GM12878 (cell line): ENCODE results near the gene PROZ. TPM values are rescaled to one million over a fixed set of nuclear protein-coding genes. Genes with fewer than 3 reads are reported as not detected.

Experiments used
- ATAC-seq: fragments of 200-7000 bp; cut with Tn5 transposase; 3 replicates; pipeline ENCODE4 v1.9.1; 2020; ENCODE audit warnings: mild to moderate bottlenecking, moderate library complexity
- Bru-seq: library from RNA; stranded (reverse); fragments of 400-500 nt; gene quantifications from one replicate; lab custom pipeline; 2021; lab: Mats Ljungman, UMichigan
- BruChase-seq, 2 experiments: library from RNA; stranded (reverse); fragments of 400-500 nt; gene quantifications; one replicate each; lab custom pipeline; 2021; lab: Mats Ljungman, UMichigan
- BruUV-seq: library from RNA; stranded (reverse); fragments of 400-500 nt; replicated peaks from 2 replicates; lab custom pipeline; 2021; lab: Mats Ljungman, UMichigan
- CTCF ChIA-PET: fragments of 300-600 bp; sonication (Branson Sonifier 250); formaldehyde crosslinking; extraction: SDS; loops from one replicate; lab custom pipeline; 2021; ENCODE audit warnings: inconsistent platforms; lab: Yijun Ruan, JAX
- POLR2A ChIA-PET: fragments of 350-600 bp; formaldehyde crosslinking; extraction: SDS; loops from one replicate; lab custom pipeline; 2021; ENCODE audit warnings: inconsistent platforms; lab: Charles Lee
- RAD21 ChIA-PET: fragments of 300-600 bp; sonication (Branson Sonifier 250); formaldehyde crosslinking; loops from one replicate; lab custom pipeline; 2023; ENCODE audit warnings: antibody characterized with exemption; ENCODE audit not compliant: unreplicated experiment; lab: Charles Lee
- SMC1A ChIA-PET: fragments of 300-600 bp; sonication (Branson Sonifier 250); formaldehyde crosslinking; loops from one replicate; lab custom pipeline; 2023; ENCODE audit not compliant: unreplicated experiment, uncharacterized antibody; lab: Charles Lee
- DNase-seq: peaks from one replicate; pipeline ENCODE4 v3.0.0-alpha.2; 2011; ENCODE audit warnings: low read depth, low spot score
- FAIRE-seq: peaks from 3 replicates; lab custom pipeline; 2011; peaks lifted over from hg19 to GRCh38; lab: Jason Lieb, UNC
- H2AFZ ChIP-seq: 2 replicates; pipeline ENCODE4 v1.6.0; 2011; ENCODE audit warnings: low read depth, low read length, control low read depth; ENCODE audit not compliant: control insufficient read depth
- H3K27ac ChIP-seq: 2 replicates; pipeline ENCODE4 v1.5.1; 2011; ENCODE audit warnings: control low read depth; ENCODE audit not compliant: control insufficient read depth, insufficient read depth
- H3K27me3 ChIP-seq, 2 experiments: replicated peaks in 1 of 2; 2 replicates each; pipeline versions ENCODE4 v1.6.0 to v1.6.1; 2011; ENCODE audit warnings: low read length in 1 of 2; ENCODE audit not compliant: control insufficient read depth in 2 of 2, insufficient read depth in 2 of 2
- H3K36me3 ChIP-seq, 2 experiments: 2 replicates each; pipeline ENCODE4 v1.5.1; 2011; ENCODE audit warnings: low read length in 1 of 2; ENCODE audit not compliant: control insufficient read depth in 2 of 2, insufficient read depth in 2 of 2
- H3K4me1 ChIP-seq: 2 replicates; pipeline ENCODE4 v1.6.1; 2011; ENCODE audit warnings: mild to moderate bottlenecking, low read length, moderate library complexity, mixed read lengths; ENCODE audit not compliant: control insufficient read depth, insufficient read depth
- H3K4me2 ChIP-seq: 2 replicates; pipeline ENCODE4 v1.6.0; 2011; ENCODE audit warnings: control low read depth; ENCODE audit not compliant: control insufficient read depth, insufficient read depth
- H3K4me3 ChIP-seq: fragments of 200-600 bp; sonication (generic); 2 replicates; pipeline ENCODE4 v1.5.1; 2016
- H3K79me2 ChIP-seq: 2 replicates; pipeline ENCODE4 v1.6.0; 2011; ENCODE audit warnings: low read length; ENCODE audit not compliant: control insufficient read depth, insufficient read depth
- H3K9ac ChIP-seq: 2 replicates; pipeline ENCODE4 v1.8.0; 2011; ENCODE audit warnings: low read length, control low read depth, mixed read lengths; ENCODE audit not compliant: control insufficient read depth, insufficient read depth
- H3K9me3 ChIP-seq: replicated peaks from 3 replicates; pipeline ENCODE4 v1.5.1; 2011; ENCODE audit warnings: mild to moderate bottlenecking, low read length; ENCODE audit not compliant: control insufficient read depth, insufficient read depth
- H4K20me1 ChIP-seq: 2 replicates; pipeline ENCODE4 v1.6.0; 2011; ENCODE audit not compliant: control insufficient read depth, insufficient read depth
- MYC ChIP-seq: IDR thresholded peaks from 2 replicates; pipeline ENCODE4 v1.6.1; 2011; ENCODE audit warnings: mild to moderate bottlenecking, low read length, moderate library complexity, inconsistent platforms; ENCODE audit not compliant: insufficient read depth, insufficient replicate concordance, insufficient read length, severe bottlenecking
- ZBTB40 ChIP-seq: fragments of 450-650 bp; IDR thresholded peaks from 2 replicates; pipeline ENCODE4 v1.6.1; 2016; ENCODE audit warnings: mild to moderate bottlenecking, moderate library complexity, borderline replicate concordance
- WGBS: methylation state at CpG from one replicate; pipeline ENCODE4 v1.1.6; 2016; ENCODE audit warnings: low lambda C conversion rate; ENCODE audit not compliant: insufficient replicate concordance, insufficient coverage; ENCODE audit errors: missing lambda C conversion rate; 5-methylcytosine and 5-hydroxymethylcytosine counted together
- in situ Hi-C: fragments of 300-500 bp; cut with MboI; formaldehyde crosslinking; loops from 9 replicates; pipeline ENCODE4 v1.14.3; 2018; ENCODE audit warnings: mixed read lengths
- intact Hi-C: fragments of 100-400 bp; cut with micrococcal nuclease; formaldehyde crosslinking; loops from one replicate; pipeline ENCODE4 v1.14.2; 2022; ENCODE audit not compliant: unreplicated experiment
- long read RNA-seq, 2 experiments: library from polyadenylated mRNA; unstranded; transcript quantifications; one replicate each; pipeline ENCODE4 v2.0.0, GENCODE V29; 2019 to 2020
- polyA minus RNA-seq, 3 experiments: library from RNA; depleted of rRNA, polyadenylated mRNA; stranded (reverse); fragments of >200 nt; gene quantifications; 2 replicates each; pipeline ENCODE4 v1.2.3, GENCODE V29; 2011
- polyA plus RNA-seq, 11 experiments: library from polyadenylated mRNA; depleted of rRNA in 4 of 11; unstranded in 6 of 11; stranded (reverse) in 5 of 11; fragments of >200 nt; fragmentation: Nextera tagmentation in 4 of 11; fragmentation: Illumina TruSeq in 1 of 11; extraction: Ambion mirVana in 4 of 11; extraction: Trizol in 1 of 11; gene quantifications; 1 replicate in 1 of 11; 2 replicates in 10 of 11; pipeline versions ENCODE4 v1.2.1 to v1.2.3, GENCODE V29; 2011 to 2016; ENCODE audit warnings: inconsistent platforms in 2 of 11, missing spikeins in 2 of 11, low read depth in 1 of 11
- total RNA-seq, 4 experiments: library from RNA; depleted of rRNA in 3 of 4; stranded (reverse); fragments of >200 nt in 3 of 4; fragmentation: Illumina TruSeq in 1 of 4; extraction: Trizol in 1 of 4; gene quantifications; 2 replicates each; pipeline versions ENCODE4 v1.2.1 to v1.2.3, GENCODE V29; 2013 to 2021

Gene PROZ
- not detected in 2 replicates for total RNA-seq (2013; cell fraction: nucleolus; rRNA removed)
- total RNA-seq (2014; rRNA removed) (not detected in 2 replicates), total RNA-seq (2014; rRNA removed; fragmentation: Illumina TruSeq; extraction: Trizol) (not detected in 2 replicates), total RNA-seq (2021) (not detected in 2 replicates), polyA plus RNA-seq (2011; rRNA removed) (not detected in 2 replicates), polyA plus RNA-seq (2014; fragmentation: Illumina TruSeq; extraction: Trizol) (0.07 TPM in 1 of 2 replicates, not detected in the other), polyA plus RNA-seq (2014; fragmentation: Nextera tagmentation; extraction: Ambion mirVana) (not detected), polyA plus RNA-seq (2014; rRNA removed) (not detected in 2 replicates), polyA plus RNA-seq (2016; fragmentation: Nextera tagmentation; extraction: Ambion mirVana) (under 1 TPM; 0.21 to 0.24 TPM), polyA minus RNA-seq (2011; rRNA and poly(A)+ RNA removed) (not detected in 2 replicates), Bru-seq, nascent RNA (percentile 16 among the genes with signal in this experiment), BruChase-seq, experiment 1, labeled RNA remaining after a 6-hour chase (not detected), BruChase-seq, experiment 2, labeled RNA remaining after a 2-hour chase (percentile 10 among the genes with signal in this experiment)
- polyA plus RNA-seq (2011; ENCODE audit: low read depth) = not detected
- not detected in 2 replicates for polyA plus RNA-seq (2011; cell fraction: cytosol; rRNA removed)
- polyA plus RNA-seq (2011; cell fraction: nucleus; rRNA removed) = not detected in 2 replicates
- polyA plus RNA-seq (2012) = 0.09 and 0.14 TPM in 2 replicates
- polyA minus RNA-seq (2011; cell fraction: cytosol; rRNA and poly(A)+ RNA removed) = not detected in 2 replicates
- not detected in 2 replicates for polyA minus RNA-seq (2011; cell fraction: nucleus; rRNA and poly(A)+ RNA removed)
- long read RNA-seq, experiment 1 = 0 reads
- long read RNA-seq, experiment 2 = 0 reads

GRCh38 chr13:113157929-113158747, at the start of gene PROZ:
Gene PROZ (plus strand): TSS chr13:113158648. CDS start chr13:113158661, 13 bp downstream.
- ChIA-PET SMC1A (no interaction called here), RAD21 (no interaction called here), CTCF (no interaction called here), POLR2A (no interaction called here)
- 41% methylated on average over 16 of the region's 16 CpGs for WGBS
- Histone ChIP-seq H3K27me3 (peaks cover 0 to under 1% of the 10 kb centered on the region in 2 experiments; a peak in 1 of 4 replicates), H3K9ac (no peak within 1 kb of the TSS), H3K4me3 (no peak within 1 kb of the TSS), H3K36me3 (no peaks in the 10 kb centered on the region), H2AFZ (no peak within 1 kb of the TSS), H4K20me1 (no peaks in the 10 kb centered on the region), H3K4me1 (peaks cover 4% of the 10 kb centered on the region), H3K9me3 (peaks cover 6% of the 10 kb centered on the region; the same call in 1 of the 3 replicates), H3K79me2 (no peaks in the 10 kb centered on the region), H3K4me2 (no peak within 1 kb of the TSS), H3K27ac (no peak within 1 kb of the TSS)
- BruUV-seq = no TSS peak
- intact Hi-C loops = no loop called here
- ATAC-seq (no peak), FAIRE-seq (no peak), DNase-seq (no peak)
- in situ Hi-C loops = no loop called here
- TF ChIP-seq MYC (no peak), ZBTB40 (peak; percentile 36; the same call in 1 of the 2 replicates)
